AG08395 (cell line): ENCODE results near the gene ZYG11B.
A peak's percentile ranks its signal among the peaks of the same experiment; 100 is the strongest.
"Not testable (repeated sequence)": the region's sequence is repeated elsewhere in the genome, so short reads cannot be mapped to it uniquely, and the experiment has no call there.

ENCODE experiments used
- DNase-seq: peaks from one replicate; pipeline ENCODE4 v3.0.0; 2012; ENCODE audit warnings: mixed read lengths, low spot score

ZYG11B gene

GRCh38 chr1:52726265-52727113 is at the start of gene ZYG11B:
ZYG11B (plus strand) TSS chr1:52726453; CDS start chr1:52726654, 201 bp downstream.
- DNase-seq, result peak; percentile 100

DNA sequence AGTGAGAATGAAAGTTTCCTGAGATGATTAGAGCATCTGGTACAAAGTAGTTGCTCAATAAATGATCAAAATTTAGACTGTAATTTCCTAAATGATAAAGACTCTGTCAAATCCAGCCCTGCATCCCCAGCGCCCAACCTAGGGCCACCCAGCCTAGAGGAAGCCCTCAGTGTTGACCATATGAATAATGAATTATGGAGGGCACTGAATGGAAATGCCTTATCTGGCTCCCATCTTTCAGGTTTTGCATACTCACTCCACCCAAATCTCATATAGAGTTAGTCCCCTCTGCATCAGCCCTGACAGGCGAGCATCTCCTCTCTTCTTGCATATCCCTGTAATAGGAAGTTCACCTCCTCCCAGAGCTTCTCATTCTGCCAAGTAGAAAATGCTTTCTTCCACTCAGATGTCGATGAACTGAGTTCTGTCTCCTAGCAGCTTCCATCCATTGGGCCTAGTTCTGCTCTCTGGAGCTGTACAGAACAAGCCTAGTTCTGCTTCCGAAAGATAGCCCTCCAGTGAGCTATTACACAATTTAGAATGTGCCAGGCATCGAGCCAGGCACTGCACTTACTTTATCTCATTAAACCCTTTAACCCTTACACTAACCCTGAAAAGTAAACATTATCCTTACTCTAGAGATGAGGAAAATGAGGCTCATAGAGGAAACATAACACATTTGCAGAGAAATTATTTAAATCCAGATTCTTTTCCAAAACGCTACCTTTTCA is 49.0 kb upstream of the ZYG11B start:
- DNase-seq, result no peak

DNA sequence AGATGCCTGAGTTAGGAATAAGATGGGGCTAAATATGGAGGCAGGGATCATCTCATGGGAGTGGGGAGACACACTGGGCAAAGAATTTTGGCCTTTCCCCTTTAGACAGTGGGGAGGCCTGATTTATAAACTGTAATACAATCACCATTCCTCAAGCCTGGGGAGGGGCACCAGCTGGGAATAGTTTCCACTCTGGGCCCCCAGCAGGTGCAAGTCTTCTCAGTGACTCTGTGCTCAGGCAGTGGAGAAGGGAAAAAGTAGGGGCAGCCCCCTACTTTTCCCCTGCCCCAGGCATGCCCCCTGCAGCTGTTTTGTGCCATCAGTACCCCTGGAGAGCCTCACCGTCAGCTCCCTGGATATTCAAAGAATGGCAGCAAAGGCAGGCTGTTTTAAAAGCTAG is 47.2 kb upstream of the ZYG11B start:
- no peak for DNase-seq

DNA sequence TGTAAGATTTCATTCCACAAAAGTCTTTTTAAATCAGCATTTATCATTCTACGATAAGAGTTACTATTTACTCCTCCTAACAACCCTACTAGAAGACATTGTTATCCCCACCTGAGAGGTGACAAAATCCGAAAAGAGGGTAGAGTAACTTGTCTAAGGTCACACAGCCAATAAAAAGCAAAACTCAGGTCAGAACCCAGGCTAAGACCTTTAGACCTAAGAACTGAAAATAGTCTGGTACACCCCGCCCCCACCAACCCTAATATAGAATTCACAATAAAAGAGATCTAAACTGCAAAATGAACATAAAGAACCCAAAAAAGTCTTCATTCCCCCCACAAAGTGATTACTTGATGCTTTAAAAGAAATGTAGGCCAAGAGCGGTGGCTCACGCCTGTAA is 46.8 kb upstream of the ZYG11B start:
- DNase-seq, result no peak

DNA sequence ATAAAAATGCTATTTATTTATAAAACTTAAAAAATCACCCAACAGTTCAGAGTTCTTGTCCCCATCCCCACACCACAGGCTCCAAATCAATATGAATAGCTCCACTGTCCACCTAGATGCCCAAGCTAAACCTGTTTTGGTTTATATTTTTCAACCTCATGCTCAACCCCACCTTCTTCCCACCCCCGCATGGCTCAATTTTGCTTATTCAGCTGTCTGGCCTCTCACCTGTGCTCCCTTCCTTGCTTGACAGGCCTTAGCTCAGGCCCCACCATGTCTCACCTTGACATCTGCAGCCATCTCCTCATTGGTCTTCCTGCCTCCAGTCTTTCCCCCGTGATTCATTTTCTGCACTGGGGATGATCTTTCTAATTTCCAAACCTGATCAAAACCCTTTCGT is 45.9 kb upstream of the ZYG11B start:
- DNase-seq, result no peak

DNA sequence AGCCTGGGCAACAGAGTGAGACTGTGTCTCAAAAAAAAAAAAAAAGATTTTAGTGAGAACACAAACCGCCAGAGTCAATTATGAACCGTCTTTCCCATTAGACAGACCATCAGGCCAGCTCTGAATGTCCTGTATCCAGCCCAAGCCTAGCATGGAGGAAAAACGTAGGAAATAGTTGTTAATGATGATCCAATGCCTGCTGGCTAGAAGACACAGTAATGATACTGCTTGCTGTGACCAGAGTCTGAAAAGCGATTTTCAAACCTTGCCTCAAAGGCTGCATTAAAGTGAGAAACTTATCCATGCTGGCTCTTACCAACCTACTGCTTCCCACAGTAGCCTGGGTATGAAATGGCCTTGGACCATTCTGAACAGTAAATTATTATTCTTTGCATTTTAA is 45.1 kb upstream of the ZYG11B start:
- DNase-seq, result no peak

GRCh38 chr1:52683367-52683940 is 42.8 kb upstream of the ZYG11B start:
- no peak for DNase-seq

- no peak for DNase-seq
These were observed 41.7 kb upstream of the ZYG11B start for GRCh38 chr1:52684545-52684944.

DNA sequence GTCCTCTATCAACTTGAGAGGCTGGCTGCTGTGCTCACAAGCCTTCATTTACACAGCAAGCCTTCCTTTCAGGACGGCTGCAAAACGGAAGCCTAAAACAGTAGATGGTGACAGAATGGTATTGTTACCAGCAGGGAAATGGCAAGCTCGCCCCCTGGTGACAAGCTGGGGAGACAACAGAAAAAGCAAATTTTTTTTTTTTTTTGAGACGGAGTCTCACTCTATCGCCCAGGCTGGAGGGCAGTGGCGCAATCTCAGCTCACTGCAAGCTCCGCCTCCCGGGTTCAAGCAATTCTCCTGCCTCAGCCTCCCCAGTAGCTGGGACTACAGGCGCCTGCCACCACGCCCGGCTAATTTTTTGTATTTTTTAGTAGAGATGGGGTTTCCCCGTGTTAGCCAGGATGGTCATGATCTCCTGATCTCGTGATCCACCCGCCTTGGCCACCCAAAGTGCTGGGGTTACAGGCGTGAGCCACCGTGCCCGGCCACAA is 39.9 kb upstream of the ZYG11B start:
- peak; percentile 81 for DNase-seq

DNA sequence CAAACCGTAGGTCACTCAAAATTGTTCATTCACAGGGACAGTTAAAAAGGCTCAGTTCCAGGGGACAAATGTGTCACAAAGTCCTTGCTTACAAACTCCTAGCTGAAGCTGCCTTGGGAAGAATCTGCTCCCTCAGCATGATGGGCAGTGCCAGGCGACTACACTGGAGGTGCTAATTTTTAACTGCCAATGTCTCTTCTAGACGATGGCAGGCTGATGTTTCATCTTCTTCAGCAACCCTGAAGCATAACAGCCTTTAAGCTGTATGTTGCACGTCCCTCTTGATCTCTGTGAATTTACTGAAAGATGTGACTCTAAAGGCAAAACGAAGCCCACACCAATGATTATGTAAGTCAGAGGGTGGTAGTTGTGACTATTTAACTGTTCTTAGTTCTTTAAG is 39.4 kb upstream of the ZYG11B start:
- DNase-seq, result no peak

DNA sequence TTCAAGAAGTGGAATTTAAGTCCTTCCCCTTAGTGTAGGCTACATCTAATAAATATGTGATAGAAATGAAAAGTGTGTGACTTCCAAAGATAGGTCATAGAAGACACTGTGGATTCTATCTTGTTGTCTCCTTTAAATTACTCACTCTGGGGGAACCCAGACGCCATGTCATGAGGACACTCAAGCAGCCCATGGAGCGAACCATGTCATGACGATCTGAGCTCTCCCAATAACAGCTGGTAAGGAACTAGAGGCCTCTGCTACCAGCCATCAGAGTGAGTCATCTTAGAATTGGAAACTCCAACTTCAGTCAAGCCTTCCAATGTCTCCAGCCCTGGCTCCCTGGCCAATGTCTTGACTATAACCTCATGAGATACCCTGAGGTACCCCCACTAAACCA is 34.4 kb upstream of the ZYG11B start:
- DNase-seq, result no peak

- no peak for DNase-seq
These were observed 33.6 kb upstream of the ZYG11B start for GRCh38 chr1:52692697-52693096.

DNA sequence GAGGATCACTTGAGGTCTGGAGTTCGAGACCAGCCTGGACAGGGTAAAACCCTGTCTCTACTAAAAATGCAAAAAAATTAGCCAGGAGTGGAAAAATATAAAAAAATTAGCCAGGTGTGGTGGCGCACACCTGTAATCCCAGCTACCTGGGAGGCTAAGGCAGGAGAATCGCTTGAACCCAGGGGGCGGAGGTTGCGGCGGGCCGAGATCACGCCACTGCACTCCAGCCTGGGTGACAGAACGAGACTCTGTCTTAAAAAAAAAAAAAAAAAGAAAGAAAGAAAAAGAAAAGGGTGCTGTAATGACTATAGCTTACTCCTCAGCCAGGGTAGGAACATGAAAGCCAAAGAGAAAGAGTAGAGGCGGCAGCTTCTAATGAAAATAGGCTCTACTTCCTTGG is 32.9 kb upstream of the ZYG11B start:
- not testable (repeated sequence) for DNase-seq

DNA sequence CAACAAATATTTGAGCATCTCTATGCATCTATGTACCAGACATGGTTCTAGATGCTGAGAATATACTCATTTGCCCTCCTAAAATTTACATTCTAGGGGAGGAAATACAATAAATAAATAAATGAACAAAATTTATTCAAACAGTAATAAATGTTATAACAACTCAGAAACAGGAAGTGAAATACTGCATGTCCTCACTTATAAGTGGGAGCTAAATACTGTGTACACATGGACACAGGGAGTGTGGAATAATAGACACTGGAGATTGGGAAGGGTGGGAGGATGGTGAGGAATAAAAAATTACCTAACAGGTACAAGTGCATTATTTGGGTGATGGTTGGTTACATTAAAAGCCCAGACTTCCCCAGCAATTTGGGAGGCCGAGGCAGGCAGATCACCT is 32.4 kb upstream of the ZYG11B start:
- DNase-seq, result no peak

DNA sequence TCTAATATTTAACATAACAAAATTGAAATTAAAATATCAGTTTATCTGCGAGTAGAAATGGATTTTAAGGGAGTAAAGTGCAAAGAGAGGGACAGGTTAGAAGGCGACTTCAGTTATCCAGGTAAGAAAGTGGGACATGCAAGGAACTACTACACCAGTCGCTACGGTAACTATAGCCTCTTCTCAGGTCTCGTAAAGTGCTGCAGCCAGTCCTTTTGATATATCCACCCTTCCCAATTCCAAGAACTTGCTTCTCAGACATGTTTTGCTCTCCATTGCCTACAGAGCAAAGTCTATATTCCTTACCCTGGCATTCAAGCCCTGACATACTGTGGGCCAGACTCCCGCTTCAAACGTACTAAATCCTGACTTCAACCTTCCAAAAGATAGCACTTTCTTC is 30.6 kb upstream of the ZYG11B start:
- DNase-seq, result no peak

- peak; percentile 92 for DNase-seq
These were observed 28.2 kb upstream of the ZYG11B start, which contains the start of gene COA7 for GRCh38 chr1:52697795-52698674. COA7 (minus strand) TSS chr1:52698347; CDS start chr1:52698326, 21 bp downstream.

GRCh38 chr1:52702886-52703787 is 23.1 kb upstream of the ZYG11B start:
- peak; percentile 92 for DNase-seq

GRCh38 chr1:52706136-52706670 is 20.1 kb upstream of the ZYG11B start:
- no peak for DNase-seq

GRCh38 chr1:52706941-52707926 is 19.0 kb upstream of the ZYG11B start:
- no peak for DNase-seq
